H1 (cell line): ENCODE data around the gene HTR6. TPM values are rescaled to one million over a fixed set of nuclear protein-coding genes. Genes with fewer than 3 reads are reported as not detected.

Experiments used
- CTCF ChIA-PET: fragments of 300-600 bp; sonication (Branson Sonifier 250); formaldehyde crosslinking; loops from one replicate; lab custom pipeline; 2021; ENCODE audit not compliant: partially characterized antibody; lab: Charles Lee
- POLR2A ChIA-PET: fragments of 300-600 bp; sonication (Branson Sonifier 250); formaldehyde crosslinking; loops from one replicate; lab custom pipeline; 2021; ENCODE audit warnings: inconsistent platforms; ENCODE audit not compliant: partially characterized antibody; lab: Charles Lee
- DNase-seq, 2 experiments: peaks; one replicate each; pipeline versions ENCODE4 v3.0.0 to v3.0.0-alpha.2; 2010 to 2022; ENCODE audit warnings: low spot score in 2 of 2, low read depth in 1 of 2, mixed read lengths in 1 of 2
- FAIRE-seq: peaks from 2 replicates; lab custom pipeline; 2011; peaks lifted over from hg19 to GRCh38; lab: Jason Lieb, UNC
- H2AFZ ChIP-seq: 2 replicates; pipeline ENCODE4 v1.8.1; 2012; ENCODE audit warnings: low read length, inconsistent platforms
- H2AK5ac ChIP-seq: 2 replicates; pipeline ENCODE4 v1.6.1; 2013; ENCODE audit warnings: low read depth, low read length
- H2BK120ac ChIP-seq: replicated peaks from 2 replicates; pipeline ENCODE3; 2013; ENCODE audit warnings: low read depth, low read length, inconsistent platforms
- H2BK12ac ChIP-seq: 2 replicates; pipeline ENCODE4 v1.6.1; 2013; ENCODE audit warnings: low read depth, low read length
- H2BK15ac ChIP-seq: 2 replicates; pipeline ENCODE4 v1.6.1; 2013; ENCODE audit warnings: low read length
- H2BK20ac ChIP-seq: 2 replicates; pipeline ENCODE4 v1.6.1; 2013; ENCODE audit warnings: low read length
- H2BK5ac ChIP-seq: 2 replicates; pipeline ENCODE4 v1.6.1; 2013; ENCODE audit warnings: low read depth, low read length
- H3K14ac ChIP-seq: 2 replicates; pipeline ENCODE4 v1.6.1; 2013; ENCODE audit warnings: inconsistent platforms; ENCODE audit not compliant: insufficient read length
- H3K18ac ChIP-seq: 2 replicates; pipeline ENCODE4 v1.6.1; 2013; ENCODE audit warnings: low read length; ENCODE audit errors: extremely low read depth
- H3K23ac ChIP-seq: 2 replicates; pipeline ENCODE4 v1.6.1; 2013; ENCODE audit warnings: inconsistent platforms; ENCODE audit not compliant: insufficient read length
- H3K23me2 ChIP-seq: 2 replicates; pipeline ENCODE4 v1.6.1; 2013; ENCODE audit warnings: low read depth, low read length
- H3K27ac ChIP-seq: 2 replicates; pipeline ENCODE4 v1.6.1; 2011; ENCODE audit warnings: low read depth, low read length, inconsistent platforms
- H3K27me3 ChIP-seq, 4 experiments: replicated peaks in 1 of 4; 1 replicate in 1 of 4; 2 replicates in 3 of 4; pipeline versions ENCODE4 v1.6.1 to v1.8.1; 2011 to 2013; ENCODE audit warnings: low read length in 3 of 4, mild to moderate bottlenecking in 3 of 4, inconsistent platforms in 2 of 4, mixed read lengths in 2 of 4, moderate library complexity in 1 of 4; ENCODE audit not compliant: control insufficient read depth in 3 of 4, insufficient read depth in 3 of 4; ENCODE audit errors: extremely low read depth in 1 of 4
- H3K36me3 ChIP-seq, 4 experiments: 2 replicates each; pipeline versions ENCODE4 v1.6.1 to v1.8.1; 2011 to 2013; ENCODE audit warnings: mild to moderate bottlenecking in 4 of 4, low read length in 3 of 4, moderate library complexity in 2 of 4, control low read depth in 1 of 4, inconsistent platforms in 1 of 4; ENCODE audit not compliant: insufficient read depth in 4 of 4, control insufficient read depth in 2 of 4
- H3K4ac ChIP-seq: replicated peaks from 2 replicates; pipeline ENCODE3; 2013; ENCODE audit warnings: low read length, low read depth, mixed read lengths, inconsistent platforms; ENCODE audit not compliant: insufficient read length
- H3K4me1 ChIP-seq, 4 experiments: replicated peaks in 1 of 4; 1 replicate in 1 of 4; 2 replicates in 3 of 4; pipeline versions ENCODE4 v1.6.1 to v1.8.1; 2011 to 2013; ENCODE audit warnings: low read length in 3 of 4, inconsistent platforms in 2 of 4, mixed read lengths in 1 of 4; ENCODE audit not compliant: insufficient read depth in 4 of 4, control insufficient read depth in 3 of 4
- H3K4me2 ChIP-seq, 2 experiments: 2 replicates each; pipeline versions ENCODE4 v1.6.1 to v1.8.1; 2011 to 2013; ENCODE audit warnings: low read depth in 2 of 2, low read length in 2 of 2, control low read depth in 1 of 2, inconsistent platforms in 1 of 2, mild to moderate bottlenecking in 1 of 2; ENCODE audit not compliant: insufficient read depth in 1 of 2
- H3K4me3 ChIP-seq, 4 experiments: fragments of 200-600, 300-600 bp in 1 of 4; sonication (generic), shearing (Covaris generic), sonication (Bioruptor Twin) in 1 of 4; 2 replicates each; pipeline versions ENCODE4 v1.5.1 to v1.8.1; 2011 to 2016; ENCODE audit warnings: low read length in 4 of 4, low read depth in 3 of 4, control low read depth in 2 of 4, inconsistent platforms in 2 of 4, mild to moderate bottlenecking in 2 of 4, mixed read lengths in 1 of 4, moderate library complexity in 1 of 4; ENCODE audit not compliant: insufficient read depth in 2 of 4; ENCODE audit errors: extremely low read depth in 1 of 4
- H3K56ac ChIP-seq: replicated peaks from 2 replicates; pipeline ENCODE3; 2013; ENCODE audit warnings: low read depth, mild to moderate bottlenecking, mixed read lengths, low read length, inconsistent platforms; ENCODE audit not compliant: insufficient read length
- H3K79me1 ChIP-seq: 2 replicates; pipeline ENCODE4 v1.6.1; 2013; ENCODE audit warnings: low read depth, low read length, control low read depth
- H3K79me2 ChIP-seq, 2 experiments: 2 replicates each; pipeline versions ENCODE4 v1.6.1 to v1.8.1; 2012 to 2013; ENCODE audit warnings: low read length in 2 of 2, mild to moderate bottlenecking in 2 of 2, inconsistent platforms in 1 of 2; ENCODE audit not compliant: insufficient read depth in 2 of 2, control insufficient read depth in 1 of 2
- H3K9ac ChIP-seq, 4 experiments: replicated peaks in 1 of 4; 1 replicate in 1 of 4; 2 replicates in 3 of 4; pipeline versions ENCODE4 v1.6.1 to v1.8.1; 2011 to 2013; ENCODE audit warnings: low read depth in 3 of 4, low read length in 3 of 4, control low read depth in 2 of 4, mild to moderate bottlenecking in 2 of 4, moderate library complexity in 2 of 4, inconsistent platforms in 1 of 4; ENCODE audit errors: extremely low read depth in 1 of 4
- H3K9me3 ChIP-seq, 2 experiments: 2 replicates each; pipeline versions ENCODE4 v1.6.1 to v1.8.1; 2012 to 2013; ENCODE audit warnings: mild to moderate bottlenecking in 2 of 2, moderate library complexity in 2 of 2, control low read depth in 1 of 2, inconsistent platforms in 1 of 2, low read depth in 1 of 2, low read length in 1 of 2, mixed read lengths in 1 of 2; ENCODE audit not compliant: insufficient read depth in 2 of 2
- H4K20me1 ChIP-seq, 2 experiments: replicated peaks in 1 of 2; 2 replicates each; pipeline versions ENCODE3 to v1.8.1; 2011 to 2013; ENCODE audit warnings: inconsistent platforms in 2 of 2, low read length in 2 of 2, mild to moderate bottlenecking in 1 of 2; ENCODE audit not compliant: insufficient read depth in 2 of 2, control insufficient read depth in 1 of 2
- H4K5ac ChIP-seq: 2 replicates; pipeline ENCODE4 v1.6.1; 2013; ENCODE audit warnings: low read length, low read depth, mixed read lengths, inconsistent platforms; ENCODE audit not compliant: insufficient read length
- H4K8ac ChIP-seq: 2 replicates; pipeline ENCODE4 v1.8.0; 2013; ENCODE audit warnings: mild to moderate bottlenecking, moderate library complexity, low read length, inconsistent platforms; ENCODE audit not compliant: insufficient read depth; ENCODE audit errors: extremely low read depth
- H4K91ac ChIP-seq: replicated peaks from 2 replicates; pipeline ENCODE3; 2013; ENCODE audit warnings: low read length, mixed read lengths, inconsistent platforms; ENCODE audit not compliant: insufficient read length
- ASH2L ChIP-seq: fragments of 200-600, 300-600 bp; sonication (generic); IDR thresholded peaks from one replicate; pipeline ENCODE4 v1.7.1; 2017; ENCODE audit warnings: low read length
- CTBP2 ChIP-seq: IDR thresholded peaks from 2 replicates; pipeline ENCODE4 v1.7.0; 2011; ENCODE audit warnings: borderline replicate concordance, mild to moderate bottlenecking, moderate library complexity, mixed read lengths, low read length; ENCODE audit not compliant: insufficient read depth, insufficient read length
- EP300 ChIP-seq, 2 experiments: IDR thresholded peaks; 1 replicate in 1 of 2; 2 replicates in 1 of 2; pipeline ENCODE4 v1.6.1; 2011 to 2012; ENCODE audit warnings: low read depth in 2 of 2, low read length in 2 of 2, mild to moderate bottlenecking in 2 of 2, borderline replicate concordance in 1 of 2, inconsistent platforms in 1 of 2, moderate library complexity in 1 of 2
- KDM1A ChIP-seq: fragments of 200-600, 300-600 bp; sonication (generic); IDR thresholded peaks from 2 replicates; pipeline ENCODE4 v1.7.1; 2016; ENCODE audit warnings: mild to moderate bottlenecking, low read length, borderline replicate concordance
- WGBS, 2 experiments: shearing (Covaris generic) in 1 of 2; methylation state at CpG; one replicate each; pipeline versions ENCODE4 v1.1.6 to v1.1.7; 2013 to 2015; ENCODE audit warnings: low lambda C conversion rate in 2 of 2, mixed read lengths in 2 of 2, inconsistent platforms in 1 of 2, low coverage in 1 of 2, missing lambda C conversion rate in 1 of 2; ENCODE audit not compliant: insufficient replicate concordance in 2 of 2, insufficient coverage in 1 of 2, insufficient read length in 1 of 2; ENCODE audit errors: extremely low coverage in 1 of 2, missing lambda C conversion rate in 1 of 2; 5-methylcytosine and 5-hydroxymethylcytosine counted together
- polyA plus RNA-seq, 7 experiments: library from polyadenylated mRNA; depleted of rRNA in 3 of 7; stranded (reverse) in 5 of 7; unstranded in 2 of 7; fragments of >200 nt in 5 of 7; fragments of 200-250 nt in 2 of 7; gene quantifications; 1 replicate in 5 of 7; 2 replicates in 1 of 7; 4 replicates in 1 of 7; pipeline versions ENCODE4 v1.2.1 to v1.2.3, GENCODE V29; 2011 to 2013; ENCODE audit warnings: missing spikeins in 2 of 7, mixed read lengths in 2 of 7
- total RNA-seq: library from RNA; stranded (reverse); fragmentation: NEBNext Ultra II Directional; extraction: Animal tissue kit (Norgen Biotek cat#: 25700); gene quantifications from 2 replicates; pipeline ENCODE4 v1.2.1, GENCODE V29; 2021
- TF ChIP-seq, protein P1 (sequence below): IDR thresholded peaks from 2 replicates; pipeline ENCODE4 v1.6.1; 2012; ENCODE audit warnings: inconsistent platforms

The HTR6 gene
- total and polyA plus RNA-seq, 2 of the 8 experiments (the other 6 are each of a cell fraction or from before 2014, with no cell fraction given) = 0.76 to 0.95 TPM

GRCh38 chr1:19688041-19688842, 23.6 kb downstream of the HTR6 start:
- CTCF ChIA-PET = interaction anchor here (0.8 to 2.3 kb wide), 4 partner anchors 16 to 28 kb away, joined by 3 to 8 read pairs (median 6); no protein-coding TSS in a partner anchor

More at GRCh38 chr1:19688041-19688842, 23.6 kb downstream of the HTR6 start:
- Histone ChIP-seq H2BK120ac (no peak overlapping the region), H2BK20ac (no peak overlapping the region; the same call in 1 of the 2 replicates), H3K36me3 (no peaks in the 10 kb centered on the region), H3K23ac (no peak overlapping the region), H4K91ac (no peak overlapping the region), H3K18ac (no peak overlapping the region; the same call in 1 of the 2 replicates), H3K4ac (no peak overlapping the region), H2AK5ac (no peak overlapping the region), H3K79me1 (no peaks in the 10 kb centered on the region), H3K4me3 (no peak overlapping the region), H4K5ac (no peak overlapping the region), H2AFZ (no peak overlapping the region), H3K27me3 (no peaks in the 10 kb centered on the region), H3K4me2 (no peak overlapping the region; a peak in 1 of 4 replicates)
- no peak for DNase-seq
- 83% methylated on average over 19 of the region's 19 CpGs; no CpG with 5 or more reads in 1 of the 2 experiments for WGBS, 2 experiments
- TF ChIP-seq KDM1A (peak; percentile 81), EP300 (IDR thresholded peaks at IDR 0.05; ENCODE audit: borderline replicate concordance in 1 of 2, low read depth in 2 of 2, low read length in 2 of 2) (no peak), ASH2L (no peak), CTBP2 (no peak)
- TF ChIP-seq, protein P1, sequence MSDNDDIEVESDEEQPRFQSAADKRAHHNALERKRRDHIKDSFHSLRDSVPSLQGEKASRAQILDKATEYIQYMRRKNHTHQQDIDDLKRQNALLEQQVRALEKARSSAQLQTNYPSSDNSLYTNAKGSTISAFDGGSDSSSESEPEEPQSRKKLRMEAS = no peak
- TF ChIP-seq, all 59 proteins: peak for 1
- no peak overlapping the region for H3K9ac ChIP-seq
- H3K9me3 ChIP-seq = no peaks in the 10 kb centered on the region
- H3K23me2 ChIP-seq = no peaks in the 10 kb centered on the region
- no peak overlapping the region for H2BK15ac ChIP-seq
- H3K56ac ChIP-seq = no peak overlapping the region
- no peaks in the 10 kb centered on the region for H4K20me1 ChIP-seq
- FAIRE-seq = no peak
- no peak overlapping the region for H2BK12ac ChIP-seq
- H3K27ac ChIP-seq = no peak overlapping the region
- H3K79me2 ChIP-seq = no peaks in the 10 kb centered on the region
- POLR2A ChIA-PET = no interaction called here
- H2BK5ac ChIP-seq = no peak overlapping the region
- H3K4me1 ChIP-seq = peaks cover 3 to 13% (median 10%) of the 10 kb centered on the region in 4 experiments
- no peak overlapping the region; the same call in 1 of the 2 replicates for H4K8ac ChIP-seq
- H3K14ac ChIP-seq = no peak overlapping the region
